CD4-positive, alpha-beta T cell treated with Interleukin-17A for 1 hour (primary cell): ENCODE measurements around the gene GPR135.

Experiments used
- DNase-seq: peaks from one replicate; pipeline ENCODE4 v3.0.0-alpha.2; 2020

The GPR135 gene

GRCh38 chr14:59419303-59419702 lies 45.9 kb downstream of the GPR135 start:
- no peak for DNase-seq

- no peak for DNase-seq
These were observed 47.9 kb downstream of the GPR135 start for GRCh38 chr14:59417311-59417710.

GRCh38 chr14:59415836-59416602 lies 49.2 kb downstream of the GPR135 start:
- no peak for DNase-seq
